ENCODE data around the gene SYTL1. TPM values are rescaled to one million over a fixed set of nuclear protein-coding genes. Genes with fewer than 3 reads are reported as not detected.

SYTL1 gene
- total RNA-seq, 1 donor from 2014 or later, result 9.4 TPM

DNA sequence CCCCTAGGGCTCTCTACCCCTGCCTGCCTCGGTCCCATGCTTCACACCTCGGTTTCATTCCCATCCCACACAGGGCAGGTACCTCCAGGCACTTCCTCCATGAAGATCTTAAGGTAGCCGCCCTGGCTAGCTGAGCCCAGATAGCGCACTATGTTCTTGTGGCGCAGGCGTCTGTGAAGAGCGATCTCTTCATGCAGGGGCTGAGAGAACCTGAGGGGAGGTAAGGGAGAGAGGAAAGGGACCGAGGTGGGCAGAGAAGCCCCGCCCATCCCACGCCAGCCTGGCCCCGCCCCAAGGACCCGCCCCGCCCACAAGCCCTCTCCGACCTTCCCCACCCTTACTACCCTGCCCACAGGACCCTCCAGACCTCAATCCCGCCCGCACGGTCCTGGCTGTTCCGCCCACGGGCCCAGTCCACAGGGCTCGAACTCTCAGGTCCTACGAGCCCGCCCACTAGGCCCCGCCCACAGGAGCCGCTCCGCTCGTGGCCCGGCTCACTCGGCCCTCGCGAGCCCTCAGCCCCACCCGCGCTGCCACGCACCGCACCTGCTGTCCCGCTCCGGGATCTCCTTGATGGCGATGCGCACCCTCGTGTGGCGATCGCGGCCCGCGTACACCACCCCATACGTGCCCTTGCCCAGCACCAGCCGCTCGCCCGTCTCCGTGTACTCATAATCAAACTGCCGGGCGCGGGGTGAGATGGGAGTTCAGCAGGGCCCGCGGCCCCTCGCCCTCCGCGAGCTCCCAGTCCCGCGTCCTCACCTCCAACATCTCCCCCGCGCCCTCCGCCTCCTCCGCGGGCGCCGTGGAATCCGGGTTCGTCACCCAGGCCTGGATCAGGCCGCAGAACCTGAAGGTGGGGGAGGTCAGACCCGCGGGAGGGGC, 18.6 kb downstream of the SYTL1 start:
- no peaks in the 10 kb centered on the region for H3K9me3 Mint-ChIP-seq (ENCODE audit: low read depth)
- peaks cover 71% of the 10 kb centered on the region for H3K27me3 Mint-ChIP-seq
- peaks cover 4% of the 10 kb centered on the region for H3K4me1 Mint-ChIP-seq (ENCODE audit: low read depth)
- H3K4me3 Mint-ChIP-seq (ENCODE audit: low read depth), result peak overlapping the region; percentile 65
- no peaks in the 10 kb centered on the region for H3K36me3 Mint-ChIP-seq (ENCODE audit: insufficient read depth)
- H3K27ac Mint-ChIP-seq, result peak overlapping the region; percentile 73
- TF ChIP-seq, protein P1, sequence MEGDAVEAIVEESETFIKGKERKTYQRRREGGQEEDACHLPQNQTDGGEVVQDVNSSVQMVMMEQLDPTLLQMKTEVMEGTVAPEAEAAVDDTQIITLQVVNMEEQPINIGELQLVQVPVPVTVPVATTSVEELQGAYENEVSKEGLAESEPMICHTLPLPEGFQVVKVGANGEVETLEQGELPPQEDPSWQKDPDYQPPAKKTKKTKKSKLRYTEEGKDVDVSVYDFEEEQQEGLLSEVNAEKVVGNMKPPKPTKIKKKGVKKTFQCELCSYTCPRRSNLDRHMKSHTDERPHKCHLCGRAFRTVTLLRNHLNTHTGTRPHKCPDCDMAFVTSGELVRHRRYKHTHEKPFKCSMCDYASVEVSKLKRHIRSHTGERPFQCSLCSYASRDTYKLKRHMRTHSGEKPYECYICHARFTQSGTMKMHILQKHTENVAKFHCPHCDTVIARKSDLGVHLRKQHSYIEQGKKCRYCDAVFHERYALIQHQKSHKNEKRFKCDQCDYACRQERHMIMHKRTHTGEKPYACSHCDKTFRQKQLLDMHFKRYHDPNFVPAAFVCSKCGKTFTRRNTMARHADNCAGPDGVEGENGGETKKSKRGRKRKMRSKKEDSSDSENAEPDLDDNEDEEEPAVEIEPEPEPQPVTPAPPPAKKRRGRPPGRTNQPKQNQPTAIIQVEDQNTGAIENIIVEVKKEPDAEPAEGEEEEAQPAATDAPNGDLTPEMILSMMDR (IDR thresholded peaks at IDR 0.05; ENCODE audit: unreplicated experiment), result no peak
- DNase-seq (ENCODE audit: low spot score, unreplicated experiment), result no peak

DNA sequence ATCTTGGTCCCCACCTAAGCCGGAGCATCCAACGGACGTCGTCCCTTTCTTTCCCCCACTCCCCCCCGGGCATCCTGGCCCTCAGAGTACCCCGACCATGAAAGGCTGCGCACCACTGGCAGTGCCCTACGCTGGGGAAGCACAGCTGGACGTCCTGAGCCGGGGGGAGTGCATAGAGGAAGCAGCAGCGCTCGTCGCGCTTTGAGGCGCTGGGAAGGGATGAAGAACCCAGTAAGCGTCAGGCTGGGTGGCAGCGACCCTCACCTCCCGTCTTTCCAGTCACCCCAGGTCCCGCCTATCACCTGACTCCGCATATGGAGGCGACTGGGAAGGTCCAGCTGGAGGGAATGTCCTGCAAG, 19.2 kb downstream of the SYTL1 start:
- H3K9me3 Mint-ChIP-seq (ENCODE audit: low read depth), result no peaks in the 10 kb centered on the region
- DNase-seq (ENCODE audit: low spot score, unreplicated experiment), result no peak
- H3K27me3 Mint-ChIP-seq, result peaks cover 67% of the 10 kb centered on the region
- no peaks in the 10 kb centered on the region for H3K36me3 Mint-ChIP-seq (ENCODE audit: insufficient read depth)
- peaks cover 6% of the 10 kb centered on the region for H3K4me1 Mint-ChIP-seq (ENCODE audit: low read depth)
- TF ChIP-seq, protein P1 (IDR thresholded peaks at IDR 0.05; ENCODE audit: unreplicated experiment), result no peak
- peak overlapping the region; percentile 65 for H3K4me3 Mint-ChIP-seq (ENCODE audit: low read depth)
- no peak overlapping the region for H3K27ac Mint-ChIP-seq

DNA sequence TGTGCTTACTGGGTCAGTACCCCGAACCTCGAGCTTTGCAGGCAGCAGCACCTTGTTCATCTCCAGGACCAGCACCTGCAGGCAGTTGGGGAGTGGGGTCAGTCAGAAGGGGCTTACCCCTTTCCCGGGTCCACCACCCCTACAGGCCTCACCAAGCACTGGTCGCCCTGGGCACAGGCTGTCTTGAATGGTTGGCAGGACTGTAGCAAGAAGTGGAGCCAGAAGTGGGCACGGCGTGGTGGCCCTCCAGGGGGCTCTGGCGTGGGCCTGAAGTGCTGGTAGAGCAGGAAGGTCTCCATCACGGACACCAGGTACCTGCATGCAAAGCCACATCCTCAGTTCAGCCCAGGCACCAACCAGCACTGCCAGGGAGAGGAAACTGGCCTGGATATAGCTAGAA, 19.7 kb downstream of the SYTL1 start:
- Mint-ChIP-seq H3K27ac (no peak overlapping the region), H3K36me3 (ENCODE audit: insufficient read depth) (no peaks in the 10 kb centered on the region), H3K27me3 (peaks cover 67% of the 10 kb centered on the region), H3K9me3 (ENCODE audit: low read depth) (no peaks in the 10 kb centered on the region), H3K4me3 (ENCODE audit: low read depth) (no peak overlapping the region), H3K4me1 (ENCODE audit: low read depth) (peaks cover 6% of the 10 kb centered on the region)
- no peak for DNase-seq (ENCODE audit: low spot score, unreplicated experiment)
- TF ChIP-seq, protein P1 (IDR thresholded peaks at IDR 0.05; ENCODE audit: unreplicated experiment), result no peak

DNA sequence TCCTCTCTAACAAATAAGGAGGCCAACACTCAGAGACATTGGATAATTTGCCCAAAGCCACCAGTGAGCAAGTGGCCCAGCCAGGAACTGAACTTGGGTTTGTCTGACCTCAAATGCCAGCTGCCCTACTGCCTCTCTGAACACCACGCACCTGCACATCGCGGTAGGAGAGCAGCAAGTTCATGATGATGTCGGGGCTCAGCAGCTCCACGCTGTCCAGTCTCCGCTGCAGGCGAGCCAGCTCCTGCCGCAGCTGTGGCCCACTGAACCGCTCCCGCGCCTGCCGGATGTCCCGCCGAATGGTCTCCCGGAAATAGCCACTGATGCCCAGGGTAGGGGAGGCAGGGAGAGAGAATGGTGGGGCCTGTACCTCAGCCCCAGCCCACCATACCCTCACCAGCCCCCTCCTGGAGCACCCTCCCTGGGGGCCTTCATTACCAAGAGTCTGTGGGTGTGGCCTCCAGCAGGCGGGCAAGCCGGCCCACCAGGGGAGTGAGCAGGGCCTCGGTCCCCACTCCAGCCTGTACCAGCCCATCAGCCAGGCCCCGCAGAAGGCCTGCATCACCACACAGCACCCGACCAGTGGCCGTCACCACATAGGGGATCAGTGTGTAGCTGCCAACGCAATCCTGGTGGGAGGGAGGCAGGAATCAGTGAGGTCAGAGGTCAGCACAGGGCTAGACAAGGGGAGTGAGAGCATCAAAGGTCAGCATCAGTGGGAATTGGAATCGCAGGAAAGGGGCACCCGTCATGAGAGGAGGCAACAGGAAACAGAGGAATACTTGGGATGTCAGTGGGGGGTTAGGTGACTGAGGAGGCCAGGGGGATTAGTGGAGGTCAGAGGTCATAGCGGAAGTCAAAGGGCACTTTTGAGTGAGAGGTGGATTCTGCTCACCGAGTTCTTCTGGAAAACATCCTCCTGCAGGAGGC, 22.2 kb downstream of the SYTL1 start:
- H3K36me3 Mint-ChIP-seq (ENCODE audit: insufficient read depth), result no peaks in the 10 kb centered on the region
- no peak overlapping the region for H3K27ac Mint-ChIP-seq
- peaks cover 7% of the 10 kb centered on the region for H3K4me1 Mint-ChIP-seq (ENCODE audit: low read depth)
- no peak for DNase-seq (ENCODE audit: low spot score, unreplicated experiment)
- H3K4me3 Mint-ChIP-seq (ENCODE audit: low read depth), result no peak overlapping the region
- TF ChIP-seq, protein P1 (IDR thresholded peaks at IDR 0.05; ENCODE audit: unreplicated experiment), result no peak
- peaks cover 66% of the 10 kb centered on the region for H3K27me3 Mint-ChIP-seq
- H3K9me3 Mint-ChIP-seq (ENCODE audit: low read depth), result no peaks in the 10 kb centered on the region

DNA sequence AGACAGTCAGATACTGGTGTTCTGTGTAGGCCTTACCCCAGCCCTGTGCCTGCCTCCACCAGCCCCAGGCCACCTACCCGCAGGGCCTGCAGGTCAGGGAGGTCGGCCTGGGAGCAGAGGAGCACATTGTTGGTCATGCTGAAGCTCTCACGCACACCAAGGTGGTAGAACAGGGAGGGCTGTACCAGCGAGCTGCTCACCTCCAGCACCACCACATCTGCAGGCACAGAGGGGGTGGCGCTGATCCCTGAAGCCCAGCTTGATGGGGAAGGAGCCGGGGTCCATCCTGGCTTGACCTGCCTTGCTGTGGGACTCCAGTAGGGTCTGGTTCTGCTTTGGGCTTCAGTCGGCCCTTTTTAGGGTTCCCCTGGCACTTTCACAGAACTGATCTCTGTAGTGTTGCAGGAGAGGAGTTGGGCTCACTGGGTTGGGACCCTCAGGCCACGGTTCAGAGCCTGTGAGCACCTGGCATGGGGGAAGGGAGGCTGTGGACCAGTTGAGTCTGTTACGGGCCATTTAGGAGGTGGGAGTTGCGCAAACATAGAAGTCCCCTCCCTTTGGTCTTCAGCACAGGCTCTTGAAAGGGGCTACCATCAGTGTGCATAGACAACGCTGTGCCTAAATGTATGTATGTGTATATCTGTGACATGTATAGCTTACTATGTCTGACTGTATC, 23.0 kb downstream of the SYTL1 start:
- H3K9me3 Mint-ChIP-seq (ENCODE audit: low read depth), result no peaks in the 10 kb centered on the region
- H3K27me3 Mint-ChIP-seq, result peaks cover 64% of the 10 kb centered on the region
- H3K4me3 Mint-ChIP-seq (ENCODE audit: low read depth), result no peak overlapping the region
- no peak overlapping the region for H3K27ac Mint-ChIP-seq
- DNase-seq (ENCODE audit: low spot score, unreplicated experiment), result no peak
- H3K36me3 Mint-ChIP-seq (ENCODE audit: insufficient read depth), result no peaks in the 10 kb centered on the region
- peaks cover 6% of the 10 kb centered on the region for H3K4me1 Mint-ChIP-seq (ENCODE audit: low read depth)
- TF ChIP-seq, protein P1 (IDR thresholded peaks at IDR 0.05; ENCODE audit: unreplicated experiment), result no peak

All from progenitor cell of endocrine pancreas (in vitro differentiated cells).